A549 (cell line): Measurements from ENCODE around the gene FAM3C.

Source experiments
- HDAC2 ChIP-seq: fragments of 200-600 bp; sonication (generic); IDR thresholded peaks from 2 replicates; pipeline ENCODE4 v1.6.1; 2016
- TF ChIP-seq, protein P1 (sequence below): fragments of 200-600 bp; sonication (generic); IDR thresholded peaks from 2 replicates; pipeline ENCODE4 v1.6.1; 2016; ENCODE audit warnings: antibody characterized with exemption, mild to moderate bottlenecking, moderate library complexity

DNA sequence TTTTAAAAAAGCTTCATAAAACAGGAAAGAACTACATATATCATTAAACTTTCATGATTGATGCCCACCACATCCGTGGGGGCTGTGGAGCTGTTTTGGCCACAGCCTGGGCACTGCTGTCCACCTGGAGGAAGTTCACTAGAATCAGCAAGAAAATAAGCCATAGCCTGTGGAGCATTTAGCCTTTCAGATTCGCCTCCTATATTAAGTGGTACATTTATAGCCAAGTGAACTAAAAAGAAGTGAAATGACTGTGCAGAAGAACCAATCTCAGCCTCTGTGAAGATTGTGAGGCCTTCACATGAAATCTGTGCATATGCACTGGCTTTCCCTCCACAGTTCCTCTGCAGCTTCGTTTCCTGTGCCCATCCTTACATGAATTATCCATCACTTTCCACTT lies 43.8 kb downstream of the FAM3C start:
- no peak for TF ChIP-seq HDAC2
- TF ChIP-seq, protein P1, sequence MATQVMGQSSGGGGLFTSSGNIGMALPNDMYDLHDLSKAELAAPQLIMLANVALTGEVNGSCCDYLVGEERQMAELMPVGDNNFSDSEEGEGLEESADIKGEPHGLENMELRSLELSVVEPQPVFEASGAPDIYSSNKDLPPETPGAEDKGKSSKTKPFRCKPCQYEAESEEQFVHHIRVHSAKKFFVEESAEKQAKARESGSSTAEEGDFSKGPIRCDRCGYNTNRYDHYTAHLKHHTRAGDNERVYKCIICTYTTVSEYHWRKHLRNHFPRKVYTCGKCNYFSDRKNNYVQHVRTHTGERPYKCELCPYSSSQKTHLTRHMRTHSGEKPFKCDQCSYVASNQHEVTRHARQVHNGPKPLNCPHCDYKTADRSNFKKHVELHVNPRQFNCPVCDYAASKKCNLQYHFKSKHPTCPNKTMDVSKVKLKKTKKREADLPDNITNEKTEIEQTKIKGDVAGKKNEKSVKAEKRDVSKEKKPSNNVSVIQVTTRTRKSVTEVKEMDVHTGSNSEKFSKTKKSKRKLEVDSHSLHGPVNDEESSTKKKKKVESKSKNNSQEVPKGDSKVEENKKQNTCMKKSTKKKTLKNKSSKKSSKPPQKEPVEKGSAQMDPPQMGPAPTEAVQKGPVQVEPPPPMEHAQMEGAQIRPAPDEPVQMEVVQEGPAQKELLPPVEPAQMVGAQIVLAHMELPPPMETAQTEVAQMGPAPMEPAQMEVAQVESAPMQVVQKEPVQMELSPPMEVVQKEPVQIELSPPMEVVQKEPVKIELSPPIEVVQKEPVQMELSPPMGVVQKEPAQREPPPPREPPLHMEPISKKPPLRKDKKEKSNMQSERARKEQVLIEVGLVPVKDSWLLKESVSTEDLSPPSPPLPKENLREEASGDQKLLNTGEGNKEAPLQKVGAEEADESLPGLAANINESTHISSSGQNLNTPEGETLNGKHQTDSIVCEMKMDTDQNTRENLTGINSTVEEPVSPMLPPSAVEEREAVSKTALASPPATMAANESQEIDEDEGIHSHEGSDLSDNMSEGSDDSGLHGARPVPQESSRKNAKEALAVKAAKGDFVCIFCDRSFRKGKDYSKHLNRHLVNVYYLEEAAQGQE: no peak
